Neuron (in vitro differentiated cells): ENCODE results near the gene FREM1.

Experiments
- H2AFZ ChIP-seq: one replicate; pipeline ENCODE4 v1.6.1; 2013; ENCODE audit warnings: low read depth, mild to moderate bottlenecking, inconsistent platforms, low read length, moderate library complexity
- H3K27me3 ChIP-seq: one replicate; pipeline ENCODE4 v1.6.1; 2013; ENCODE audit warnings: low read length; ENCODE audit not compliant: insufficient read depth
- H3K36me3 ChIP-seq: one replicate; pipeline ENCODE4 v1.6.1; 2013; ENCODE audit warnings: low read length; ENCODE audit not compliant: insufficient read depth
- H3K4me1 ChIP-seq: one replicate; pipeline ENCODE4 v1.6.1; 2013; ENCODE audit warnings: low read length; ENCODE audit not compliant: insufficient read depth
- H3K4me3 ChIP-seq: 2 replicates; pipeline ENCODE4 v1.5.1; 2013; ENCODE audit warnings: mild to moderate bottlenecking, low read length, moderate library complexity
- H3K9me3 ChIP-seq: one replicate; pipeline ENCODE4 v1.6.1; 2013; ENCODE audit warnings: low read length

The FREM1 gene

DNA sequence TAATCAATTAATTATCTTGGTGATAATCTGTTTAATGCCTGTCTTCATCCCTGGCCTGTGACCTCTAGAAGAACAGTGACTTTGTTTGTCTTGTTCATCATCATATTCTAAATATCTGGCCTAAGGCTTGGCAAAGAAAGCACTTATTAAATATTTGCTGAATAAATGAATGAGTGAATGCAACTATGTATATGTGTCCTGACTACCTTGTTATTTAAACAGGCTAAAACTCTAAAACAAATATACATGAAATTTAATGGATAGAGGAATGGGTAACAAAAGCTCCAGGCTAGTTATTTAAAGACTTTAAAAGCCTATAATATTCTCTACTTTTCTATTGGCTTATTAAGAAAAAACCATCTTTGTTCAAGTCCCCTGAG is 96.0 kb downstream of the FREM1 start:
- Histone ChIP-seq H3K36me3 (peaks cover 9% of the 10 kb centered on the region), H3K27me3 (no peaks in the 10 kb centered on the region), H3K9me3 (no peaks in the 10 kb centered on the region), H3K4me3 (no peak overlapping the region), H3K4me1 (peaks cover 3% of the 10 kb centered on the region), H2AFZ (no peak overlapping the region)

DNA sequence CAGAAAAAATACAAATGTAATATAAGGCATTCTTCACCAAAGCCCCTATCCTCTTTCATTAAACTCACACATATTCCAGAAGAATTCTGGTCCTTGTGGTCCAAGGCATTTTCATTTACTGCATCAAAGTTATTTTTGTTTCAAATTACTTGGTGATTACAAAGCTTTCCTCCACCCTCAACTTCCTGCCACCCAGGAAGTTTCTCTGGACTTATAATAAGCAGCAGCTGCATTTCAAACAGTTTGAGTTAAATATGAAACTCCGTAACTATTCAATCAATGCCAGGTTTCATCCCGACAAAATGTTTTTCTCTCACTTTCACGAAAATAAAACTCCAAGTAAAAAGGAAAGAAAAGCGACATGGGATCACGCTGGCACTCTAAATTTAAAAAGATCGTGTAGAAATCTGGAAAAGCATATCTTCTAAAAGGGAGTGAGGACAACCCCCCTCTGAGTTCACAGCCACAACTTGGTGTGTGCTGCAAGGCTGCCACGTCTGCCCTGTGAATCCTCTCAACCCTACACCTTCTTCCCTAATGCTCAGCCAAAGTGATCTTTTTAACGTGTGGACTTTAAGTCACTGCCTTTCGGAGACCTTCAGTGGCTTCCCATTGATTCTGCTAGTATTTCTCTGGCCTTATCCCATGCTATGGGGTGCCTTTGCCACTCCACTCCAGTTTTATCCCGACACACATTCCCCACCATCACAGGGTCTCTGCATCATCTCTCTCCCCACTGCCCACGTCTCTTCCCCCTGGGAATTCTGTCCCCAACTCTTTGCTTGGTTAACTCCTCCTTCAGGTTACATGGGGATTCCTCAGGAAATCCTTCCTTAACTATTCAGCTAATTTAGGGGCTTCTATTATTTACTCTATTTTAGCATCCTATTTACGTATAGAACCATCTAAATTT is 96.6 kb downstream of the FREM1 start:
- Histone ChIP-seq H3K9me3 (no peaks in the 10 kb centered on the region), H2AFZ (no peak overlapping the region), H3K27me3 (no peaks in the 10 kb centered on the region), H3K4me3 (no peak overlapping the region), H3K4me1 (peaks cover 3% of the 10 kb centered on the region), H3K36me3 (peaks cover 9% of the 10 kb centered on the region)

DNA sequence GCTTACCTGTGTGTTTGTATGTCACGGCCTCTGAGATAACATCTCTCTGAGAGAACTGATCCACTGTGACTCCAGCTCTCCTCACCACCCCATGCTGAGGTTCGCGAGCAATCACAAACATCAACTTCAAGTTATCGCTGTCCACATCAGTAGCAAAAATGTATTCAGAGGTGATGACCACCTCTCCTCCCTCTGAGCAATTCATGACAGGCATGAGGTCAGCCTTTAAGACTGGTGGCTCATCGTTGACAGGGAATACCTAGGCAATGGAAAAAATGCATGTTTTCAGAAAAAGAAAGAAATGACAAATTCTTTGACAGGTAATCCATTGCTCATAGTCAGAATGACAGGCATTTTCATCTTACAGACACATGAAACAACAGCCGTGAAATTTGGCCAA is 97.4 kb downstream of the FREM1 start:
- no peaks in the 10 kb centered on the region for H3K9me3 ChIP-seq
- no peaks in the 10 kb centered on the region for H3K27me3 ChIP-seq
- no peak overlapping the region for H3K4me3 ChIP-seq
- H3K4me1 ChIP-seq: peaks cover 3% of the 10 kb centered on the region
- peaks cover 9% of the 10 kb centered on the region for H3K36me3 ChIP-seq
- H2AFZ ChIP-seq: no peak overlapping the region

GRCh38 chr9:14811844-14812243 is 98.4 kb downstream of the FREM1 start:
- Histone ChIP-seq H3K4me3 (no peak overlapping the region), H3K27me3 (no peaks in the 10 kb centered on the region), H3K4me1 (peaks cover 3% of the 10 kb centered on the region), H3K36me3 (peaks cover 9% of the 10 kb centered on the region), H3K9me3 (no peaks in the 10 kb centered on the region), H2AFZ (no peak overlapping the region)

- Histone ChIP-seq H3K4me3 (no peak overlapping the region), H3K9me3 (no peaks in the 10 kb centered on the region), H3K4me1 (no peaks in the 10 kb centered on the region), H3K36me3 (peaks cover 3% of the 10 kb centered on the region), H3K27me3 (no peaks in the 10 kb centered on the region), H2AFZ (no peak overlapping the region)
Observed at GRCh38 chr9:14806941-14807520, 103.2 kb downstream of the FREM1 start.

GRCh38 chr9:14799030-14799429 is 111.2 kb downstream of the FREM1 start:
- Histone ChIP-seq H3K9me3 (no peaks in the 10 kb centered on the region), H2AFZ (no peak overlapping the region), H3K36me3 (peaks cover 12% of the 10 kb centered on the region), H3K27me3 (no peaks in the 10 kb centered on the region), H3K4me1 (no peaks in the 10 kb centered on the region), H3K4me3 (no peak overlapping the region)

- H3K27me3 ChIP-seq: no peaks in the 10 kb centered on the region
Observed at GRCh38 chr9:14797435-14797834, 112.8 kb downstream of the FREM1 start.

DNA sequence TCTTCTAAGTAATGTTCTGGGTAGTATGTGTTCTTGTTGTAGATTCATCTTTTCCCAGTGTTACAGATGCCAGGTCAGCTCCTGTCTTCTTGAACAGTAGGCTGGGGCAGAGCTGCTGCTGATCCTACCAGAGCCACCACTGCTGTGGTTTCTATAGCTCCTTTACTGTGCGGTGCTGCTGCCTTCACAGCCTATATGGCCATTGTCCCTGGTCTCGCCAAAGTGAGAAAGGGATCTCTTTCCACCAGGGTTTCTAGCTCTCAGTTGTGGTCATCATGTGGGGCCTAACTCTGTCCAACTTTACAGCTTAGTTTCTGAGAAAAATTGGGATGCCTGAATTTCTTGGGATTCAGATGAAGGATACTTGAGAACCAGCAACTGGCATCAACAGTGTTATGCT is 116.8 kb downstream of the FREM1 start:
- peaks cover 13% of the 10 kb centered on the region for H3K36me3 ChIP-seq
- no peak overlapping the region for H3K4me3 ChIP-seq
- H3K9me3 ChIP-seq: no peaks in the 10 kb centered on the region
- peaks cover 5% of the 10 kb centered on the region for H3K4me1 ChIP-seq
- no peaks in the 10 kb centered on the region for H3K27me3 ChIP-seq
- H2AFZ ChIP-seq: no peak overlapping the region

More at GRCh38 chr9:14797435-14797834, 112.8 kb downstream of the FREM1 start:
- Histone ChIP-seq H3K9me3 (no peaks in the 10 kb centered on the region), H3K4me1 (no peaks in the 10 kb centered on the region), H3K36me3 (peaks cover 17% of the 10 kb centered on the region), H2AFZ (no peak overlapping the region), H3K4me3 (no peak overlapping the region)

DNA sequence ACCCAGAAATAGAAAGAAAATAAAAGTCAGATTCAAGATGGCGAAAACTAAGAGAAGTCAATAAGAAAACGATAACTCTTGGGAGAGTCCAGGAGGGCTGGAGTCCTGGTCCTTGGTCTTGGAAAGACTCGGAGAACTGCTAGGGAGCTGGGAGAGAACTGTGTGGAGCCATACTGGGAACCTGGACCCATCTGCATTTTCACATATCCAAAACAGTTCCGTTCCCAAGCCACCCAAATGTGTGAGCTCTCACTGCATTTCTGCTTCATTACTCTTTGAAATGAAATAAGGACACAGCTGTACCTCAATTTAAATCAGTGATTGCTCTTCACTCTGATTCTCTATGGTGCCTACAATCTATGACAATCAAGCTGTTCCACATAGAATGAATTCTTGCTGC is 119.6 kb downstream of the FREM1 start:
- Histone ChIP-seq H3K36me3 (peaks cover 5% of the 10 kb centered on the region), H2AFZ (no peak overlapping the region), H3K4me1 (peaks cover 5% of the 10 kb centered on the region), H3K27me3 (no peaks in the 10 kb centered on the region), H3K4me3 (no peak overlapping the region), H3K9me3 (peaks cover 2% of the 10 kb centered on the region)

DNA sequence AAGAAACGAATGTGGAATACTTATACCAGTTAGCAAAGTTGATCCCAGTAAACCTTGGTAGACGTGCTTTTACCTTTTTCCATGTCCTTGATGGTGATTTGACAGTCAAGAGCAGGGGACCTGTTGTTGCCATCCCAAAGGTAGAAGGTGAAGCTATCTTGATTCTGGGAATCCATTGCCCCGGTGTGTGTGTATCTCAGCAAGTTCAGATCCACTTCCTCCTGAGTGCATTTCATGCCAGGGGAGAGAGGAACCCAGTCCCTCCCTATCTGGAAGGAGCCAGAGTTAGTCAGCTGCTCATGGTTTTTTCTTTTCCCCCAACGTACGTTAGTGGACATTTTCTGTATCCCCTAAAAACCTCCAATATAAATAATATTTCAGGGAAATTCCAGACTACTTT is 121.4 kb downstream of the FREM1 start:
- Histone ChIP-seq H3K9me3 (peaks cover 2% of the 10 kb centered on the region), H3K4me1 (peaks cover 5% of the 10 kb centered on the region), H2AFZ (no peak overlapping the region), H3K27me3 (no peaks in the 10 kb centered on the region), H3K4me3 (no peak overlapping the region), H3K36me3 (peaks cover 5% of the 10 kb centered on the region)

DNA sequence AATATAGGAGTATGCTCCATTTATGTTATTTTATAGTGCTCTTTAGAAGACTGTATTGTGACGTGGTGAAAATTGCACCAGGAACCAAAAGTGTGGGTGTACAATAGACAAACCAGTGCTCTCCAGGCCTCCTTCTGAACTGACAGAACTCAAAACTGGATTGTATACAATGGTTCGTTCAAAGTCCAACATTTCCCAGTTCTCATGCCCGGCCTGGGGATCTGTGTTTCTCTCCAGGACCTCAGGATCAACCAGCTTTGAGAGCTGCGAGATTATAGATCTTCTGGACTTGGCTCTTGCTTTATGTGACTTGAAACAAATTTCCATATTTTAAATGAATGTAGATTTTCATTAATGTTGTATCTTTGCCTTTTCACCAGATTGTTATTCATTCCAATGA is 126.9 kb downstream of the FREM1 start:
- no peak overlapping the region for H3K4me3 ChIP-seq
- H3K36me3 ChIP-seq: no peaks in the 10 kb centered on the region
- peaks cover 2% of the 10 kb centered on the region for H3K9me3 ChIP-seq
- no peaks in the 10 kb centered on the region for H3K27me3 ChIP-seq
- no peaks in the 10 kb centered on the region for H3K4me1 ChIP-seq
- no peak overlapping the region for H2AFZ ChIP-seq

- no peaks in the 10 kb centered on the region for H3K36me3 ChIP-seq
Observed at GRCh38 chr9:14782286-14783051, 127.8 kb downstream of the FREM1 start.

GRCh38 chr9:14780693-14781092 is 129.5 kb downstream of the FREM1 start:
- no peak overlapping the region for H3K4me3 ChIP-seq
- H2AFZ ChIP-seq: no peak overlapping the region
- no peaks in the 10 kb centered on the region for H3K27me3 ChIP-seq
- peaks cover under 1% of the 10 kb centered on the region for H3K36me3 ChIP-seq
- H3K4me1 ChIP-seq: no peaks in the 10 kb centered on the region
- no peaks in the 10 kb centered on the region for H3K9me3 ChIP-seq

More at GRCh38 chr9:14782286-14783051, 127.8 kb downstream of the FREM1 start:
- no peak overlapping the region for H3K4me3 ChIP-seq
- no peaks in the 10 kb centered on the region for H3K9me3 ChIP-seq
- H3K4me1 ChIP-seq: no peaks in the 10 kb centered on the region
- no peaks in the 10 kb centered on the region for H3K27me3 ChIP-seq
- H2AFZ ChIP-seq: no peak overlapping the region
